Aorta (tissue), 5 donors: ENCODE data around the gene ZSCAN4. TPM values are rescaled to one million over a fixed set of nuclear protein-coding genes. Genes with fewer than 3 reads are reported as not detected.
A peak's percentile ranks its signal among the peaks of the same experiment; 100 is the strongest.

ENCODE experiments used
- ATAC-seq: fragments of 200-7000 bp; cut with Tn5 transposase; one replicate; pipeline ENCODE4 v1.9.1; 2022; ENCODE audit warnings: moderate library complexity; ENCODE audit not compliant: low FRiP score
- DNase-seq, 2 donors: peaks; one replicate each; pipeline ENCODE4 v3.0.0-alpha.2; 2020
- H3K27ac ChIP-seq, 2 donors: one replicate each; pipeline ENCODE4 v1.5.1; 2013; ENCODE audit warnings: low read length in 2 of 2, mild to moderate bottlenecking in 2 of 2, moderate library complexity in 2 of 2, control low read depth in 1 of 2, inconsistent platforms in 1 of 2, low read depth in 1 of 2
- H3K27me3 ChIP-seq, 2 donors: one replicate each; pipeline ENCODE4 v1.6.1; 2013; ENCODE audit warnings: control low read depth in 1 of 2, low read length in 1 of 2, mild to moderate bottlenecking in 1 of 2, moderate library complexity in 1 of 2; ENCODE audit not compliant: insufficient read depth in 2 of 2, control insufficient read depth in 1 of 2
- H3K36me3 ChIP-seq, 2 donors: one replicate each; pipeline ENCODE4 v1.6.1; 2013; ENCODE audit warnings: control low read depth in 1 of 2, low read length in 1 of 2, mild to moderate bottlenecking in 1 of 2; ENCODE audit not compliant: insufficient read depth in 2 of 2, control insufficient read depth in 1 of 2
- H3K4me1 ChIP-seq, 2 donors: one replicate each; pipeline ENCODE4 v1.6.1; 2013; ENCODE audit warnings: low read length in 2 of 2, control low read depth in 1 of 2, mild to moderate bottlenecking in 1 of 2, moderate library complexity in 1 of 2; ENCODE audit not compliant: insufficient read depth in 2 of 2, control insufficient read depth in 1 of 2
- H3K4me3 ChIP-seq, 2 donors: one replicate each; pipeline ENCODE4 v1.5.1; 2013; ENCODE audit warnings: low read length in 2 of 2, control low read depth in 1 of 2, mild to moderate bottlenecking in 1 of 2
- H3K9me3 ChIP-seq: one replicate; pipeline ENCODE4 v1.6.1; 2013; ENCODE audit warnings: mild to moderate bottlenecking, low read length; ENCODE audit not compliant: control insufficient read depth
- WGBS, 2 donors: extraction: QIAGEN DNeasy Blood & Tissue Kit; methylation state at CpG; one replicate each; pipeline ENCODE4 v1.1.7; 2013; 5-methylcytosine and 5-hydroxymethylcytosine counted together
- intact Hi-C, 2 donors: fragments of 100-400 bp; cut with DNase I; formaldehyde crosslinking; loops; one replicate each; pipeline versions ENCODE4 v1.14.2 to v1.15.0; 2022
- polyA plus RNA-seq, 2 donors: library from polyadenylated mRNA; stranded (reverse); fragments of 200-250 nt; gene quantifications; one replicate each; pipeline ENCODE4 v1.2.3, GENCODE V29; 2013
- total RNA-seq, 2 donors: library from RNA; stranded (reverse); fragmentation: NEBNext Ultra II Directional; extraction: Animal tissue kit (Norgen Biotek cat#: 25700); gene quantifications; one replicate each; pipeline ENCODE4 v1.2.1, GENCODE V29; 2021
- donor health status: healthy with polysubstance abuse.
- donor health status: Bipolar disorder and iron deficiency.
- donor health status: DM: no; HTN: no; CAD: no.
- donor health status: DM: no; HTN: no; CAD: no.
- donor health status: DM: yes; HTN: yes; CAD: no.

The ZSCAN4 gene
- total and polyA plus RNA-seq, 4 donors, result 0.50 TPM; not detected in 3

DNA sequence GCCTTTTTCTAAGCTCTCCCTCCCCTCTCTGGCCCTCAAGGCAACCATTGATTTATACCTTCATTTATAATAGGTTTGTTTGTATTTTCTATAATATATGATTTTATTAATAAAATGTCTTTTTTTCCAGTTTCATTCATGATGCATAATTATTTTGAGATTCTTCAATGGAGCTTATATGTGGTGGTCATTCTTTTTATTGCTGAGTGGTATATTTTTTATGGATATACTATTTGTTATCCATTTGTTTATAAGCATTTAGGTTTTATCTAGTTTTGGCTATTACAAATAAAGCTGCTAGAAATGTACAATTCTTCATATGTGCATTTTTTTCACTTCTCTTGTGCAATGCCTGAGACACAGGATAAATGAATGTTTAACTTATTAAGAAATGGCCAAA lies 25.0 kb upstream of the ZSCAN4 start:
- Histone ChIP-seq H3K36me3 (peaks cover 28 to 30% of the 10 kb centered on the region in 2 donors), H3K27ac (no peak overlapping the region), H3K9me3 (peaks cover 45% of the 10 kb centered on the region), H3K27me3 (no peaks in the 10 kb centered on the region), H3K4me3 (no peak overlapping the region), H3K4me1 (no peaks in the 10 kb centered on the region)
- intact Hi-C loops, result no loop called here
- DNase-seq (no peak), ATAC-seq (no peak)

GRCh38 chr19:57648331-57649003 lies 20.3 kb upstream of the ZSCAN4 start:
- Histone ChIP-seq H3K36me3 (no peaks in the 10 kb centered on the region), H3K4me3 (no peak overlapping the region), H3K27me3 (no peaks in the 10 kb centered on the region), H3K4me1 (no peaks in the 10 kb centered on the region), H3K9me3 (peaks cover 15% of the 10 kb centered on the region), H3K27ac (no peak overlapping the region)
- WGBS, 2 donors, result 55 to 58% methylated on average over 6 of the region's 6 CpGs
- ATAC-seq (no peak), DNase-seq (no peak)
- intact Hi-C loops, result no loop called here

DNA sequence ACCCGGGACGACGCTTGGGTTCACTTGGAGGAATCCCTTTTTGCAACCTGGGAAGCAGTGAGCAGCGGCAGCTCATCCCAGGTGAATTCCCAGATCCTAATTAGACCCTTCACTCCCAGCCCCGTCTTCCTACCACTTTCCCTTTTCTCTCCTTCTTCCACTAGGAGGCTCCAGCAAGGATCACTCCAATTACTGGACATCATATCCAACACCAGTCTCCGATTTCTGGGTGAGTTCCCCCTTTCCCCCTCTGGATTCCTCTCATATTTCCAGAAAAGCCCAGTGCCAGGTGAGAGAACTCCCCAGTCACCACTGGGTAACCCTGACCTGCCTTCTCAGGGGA lies 17.1 kb upstream of the ZSCAN4 start:
- H3K27ac ChIP-seq, result no peak overlapping the region
- WGBS, 2 donors, result 36% methylated on average over 6 of the region's 6 CpGs
- no peak overlapping the region for H3K4me3 ChIP-seq
- H3K9me3 ChIP-seq, result peaks cover 18% of the 10 kb centered on the region
- DNase-seq (no peak), ATAC-seq (no peak)
- H3K36me3 ChIP-seq, result no peaks in the 10 kb centered on the region
- H3K27me3 ChIP-seq, result no peaks in the 10 kb centered on the region
- H3K4me1 ChIP-seq, result no peaks in the 10 kb centered on the region
- intact Hi-C loops, result no loop called here

GRCh38 chr19:57653689-57654088 lies 15.0 kb upstream of the ZSCAN4 start:
- 74 to 79% methylated on average over 2 of the region's 2 CpGs for WGBS, 2 donors
- no peak for DNase-seq

DNA sequence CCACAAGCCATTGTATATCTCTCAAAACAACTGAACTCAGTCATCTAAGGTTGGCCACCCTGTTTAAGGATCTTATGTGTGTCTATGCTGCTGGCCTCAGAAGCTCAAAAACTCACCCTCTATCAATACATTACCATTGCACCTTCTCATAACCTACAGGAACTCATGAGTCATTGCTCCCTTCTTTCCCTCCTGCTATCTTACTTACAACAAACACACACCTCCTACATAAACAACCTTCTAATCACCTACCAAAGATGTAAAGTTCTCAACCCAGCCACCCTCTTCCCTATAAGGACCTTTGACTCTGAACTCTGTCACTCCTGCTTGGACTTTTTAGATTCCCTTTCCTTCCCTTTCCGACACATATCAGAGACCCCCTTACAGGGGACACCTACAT lies 13.3 kb upstream of the ZSCAN4 start:
- H3K27me3 ChIP-seq, result no peaks in the 10 kb centered on the region
- WGBS, 2 donors, result 90 to 100% methylated on average over 1 of the region's 1 CpG
- no peaks in the 10 kb centered on the region for H3K36me3 ChIP-seq
- no peak for DNase-seq
- H3K4me3 ChIP-seq, result no peak overlapping the region
- H3K9me3 ChIP-seq, result peaks cover 9% of the 10 kb centered on the region
- intact Hi-C loops, result no loop called here
- H3K27ac ChIP-seq, result no peak overlapping the region
- no peaks in the 10 kb centered on the region for H3K4me1 ChIP-seq
- ATAC-seq, result no peak

More at GRCh38 chr19:57653689-57654088, 15.0 kb upstream of the ZSCAN4 start:
- intact Hi-C loops, result no loop called here
- no peaks in the 10 kb centered on the region for H3K36me3 ChIP-seq
- H3K27me3 ChIP-seq, result no peaks in the 10 kb centered on the region
- H3K27ac ChIP-seq, result no peak overlapping the region
- no peak overlapping the region for H3K4me3 ChIP-seq
- no peaks in the 10 kb centered on the region for H3K4me1 ChIP-seq
- peaks cover 11% of the 10 kb centered on the region for H3K9me3 ChIP-seq
- ATAC-seq, result no peak

DNA sequence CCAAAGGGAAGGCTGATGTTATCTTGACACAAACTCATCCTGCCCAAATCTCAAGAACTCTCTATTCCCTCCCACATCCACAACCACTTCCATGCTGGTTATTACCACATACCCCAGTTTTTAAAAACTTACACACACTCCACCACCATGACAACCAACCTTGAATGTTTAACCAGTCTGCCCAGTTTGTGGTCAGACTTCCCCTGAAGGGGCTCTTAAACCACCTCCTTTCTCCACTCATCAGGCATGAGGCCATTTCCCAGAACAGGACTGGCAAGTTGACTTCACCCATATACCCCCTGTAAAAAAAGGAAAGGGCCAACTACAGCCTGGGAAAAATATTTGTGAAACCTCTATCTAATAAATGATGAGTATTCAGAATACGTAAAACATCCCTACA lies 12.4 kb upstream of the ZSCAN4 start:
- no peaks in the 10 kb centered on the region for H3K4me1 ChIP-seq
- H3K9me3 ChIP-seq, result peaks cover 9% of the 10 kb centered on the region
- H3K36me3 ChIP-seq, result no peaks in the 10 kb centered on the region
- H3K4me3 ChIP-seq, result no peak overlapping the region
- 74 to 76% methylated on average over 1 of the region's 1 CpG for WGBS, 2 donors
- H3K27me3 ChIP-seq, result no peaks in the 10 kb centered on the region
- no peak for ATAC-seq
- intact Hi-C loops, result no loop called here
- no peak overlapping the region for H3K27ac ChIP-seq
- no peak for DNase-seq

DNA sequence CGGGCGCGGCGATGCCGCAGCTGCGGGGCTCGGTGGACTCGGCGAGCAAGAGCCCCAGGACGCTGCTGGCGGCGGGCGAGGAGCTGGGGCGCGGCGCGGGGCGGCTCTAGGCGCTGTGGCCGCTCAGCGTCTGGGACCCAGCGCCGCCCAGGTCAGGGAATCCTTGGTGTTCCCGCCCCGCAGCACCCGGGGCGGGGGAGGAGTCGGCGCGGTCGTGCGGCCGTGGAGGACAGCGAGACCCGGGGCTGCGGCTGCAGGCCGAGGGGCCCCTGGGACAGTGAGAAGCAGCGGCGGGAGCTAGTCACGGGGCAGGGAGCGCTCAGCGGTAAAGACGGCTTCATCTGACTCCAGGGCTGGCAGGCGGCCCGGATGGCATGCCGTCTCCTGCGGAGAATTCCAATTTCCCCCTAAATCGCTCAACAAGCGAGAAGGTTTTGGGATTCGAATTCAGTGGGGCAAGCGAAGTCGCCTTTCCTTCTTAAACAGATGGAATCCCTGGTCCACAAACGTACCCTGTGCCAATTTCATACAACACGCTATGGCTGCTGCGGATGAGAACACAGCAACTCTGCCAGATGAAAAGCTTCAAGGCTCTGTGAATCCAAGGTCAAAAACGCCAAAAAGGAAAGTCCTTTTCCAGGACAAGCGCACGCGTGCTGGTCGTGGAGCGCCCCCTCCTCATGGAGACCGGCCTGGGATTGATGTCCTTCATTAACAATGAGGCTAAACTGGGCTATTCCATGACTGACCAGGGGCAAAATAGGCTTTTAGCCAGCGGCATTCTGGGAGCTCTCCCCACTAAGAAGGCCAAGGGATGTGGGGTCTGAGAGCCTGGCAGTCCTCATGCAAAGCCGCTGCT lies 4.2 kb upstream of the ZSCAN4 start:
- Histone ChIP-seq H3K27me3 (no peaks in the 10 kb centered on the region), H3K4me3 (peak overlapping the region; percentile 14 to 61), H3K36me3 (no peaks in the 10 kb centered on the region), H3K9me3 (peaks cover 2% of the 10 kb centered on the region), H3K4me1 (no peaks in the 10 kb centered on the region), H3K27ac (no peak overlapping the region)
- WGBS, 2 donors, result 2 to 4% methylated on average over 31 to 64 of the region's 64 CpGs
- peak; percentile 74 for ATAC-seq
- peak; percentile 63 to 79 for DNase-seq
- intact Hi-C loops, result no loop called here

- DNase-seq (no peak), ATAC-seq (no peak)
- Histone ChIP-seq H3K27ac (no peak overlapping the region), H3K27me3 (peaks cover 0 to 2% of the 10 kb centered on the region in 2 donors), H3K9me3 (peaks cover 2% of the 10 kb centered on the region), H3K36me3 (no peaks in the 10 kb centered on the region), H3K4me1 (no peaks in the 10 kb centered on the region), H3K4me3 (no peak overlapping the region)
- WGBS, 2 donors, result 73 to 82% methylated on average over 9 of the region's 9 CpGs
- intact Hi-C loops, result no loop called here
Measured at GRCh38 chr19:57665261-57665806, 3.4 kb upstream of the ZSCAN4 start.

GRCh38 chr19:57667228-57667627 lies 1.5 kb upstream of the ZSCAN4 start:
- intact Hi-C loops, result no loop called here
- 87 to 100% methylated on average over 1 of the region's 1 CpG for WGBS, 2 donors
- no peak for DNase-seq
- Histone ChIP-seq H3K9me3 (peaks cover 3% of the 10 kb centered on the region), H3K4me1 (no peaks in the 10 kb centered on the region), H3K36me3 (no peaks in the 10 kb centered on the region), H3K27ac (no peak overlapping the region), H3K27me3 (peaks cover 0 to 2% of the 10 kb centered on the region in 2 donors), H3K4me3 (no peak overlapping the region)
- no peak for ATAC-seq
